Caco-2 (cell line): Measurements from ENCODE around the gene DARS2. TPM values are rescaled to one million over a fixed set of nuclear protein-coding genes. Genes with fewer than 3 reads are reported as not detected.
"Not testable (repeated sequence)": the region's sequence is repeated elsewhere in the genome, so short reads cannot be mapped to it uniquely, and the experiment has no call there.

ENCODE experiments used
- BruUV-seq: library from RNA; stranded (reverse); fragments of 400-500 nt; replicated peaks from 2 replicates; lab custom pipeline; 2021; lab: Mats Ljungman, UMichigan
- CTCF ChIA-PET: fragments of 300-600 bp; sonication (Branson Sonifier 250); formaldehyde crosslinking; loops from one replicate; lab custom pipeline; 2022; ENCODE audit warnings: antibody characterized with exemption; lab: Charles Lee
- POLR2A ChIA-PET: fragments of 300-600 bp; sonication (Branson Sonifier 250); formaldehyde crosslinking; loops from one replicate; lab custom pipeline; 2022; ENCODE audit warnings: antibody characterized with exemption; lab: Charles Lee
- DNase-seq, 2 experiments: peaks; one replicate each; pipeline versions ENCODE4 v3.0.0 to v3.0.0-alpha.2; 2020 to 2022
- H3K27me3 ChIP-seq: replicated peaks from 2 replicates; pipeline ENCODE4 v1.6.0; 2011; ENCODE audit warnings: low read length; ENCODE audit not compliant: control insufficient read depth, insufficient read depth
- H3K36me3 ChIP-seq: 2 replicates; pipeline ENCODE4 v1.5.1; 2011; ENCODE audit warnings: low read length; ENCODE audit not compliant: control insufficient read depth, insufficient read depth
- H3K4me1 ChIP-seq: fragments of 250-450 bp; sonication (Bioruptor Pico); 2 replicates; pipeline ENCODE4 v1.5.1; 2020; ENCODE audit warnings: mild to moderate bottlenecking
- H3K4me3 ChIP-seq: 2 replicates; pipeline ENCODE4 v1.5.1; 2011; ENCODE audit warnings: low read depth, mild to moderate bottlenecking, control low read depth, low read length
- H3K9me3 ChIP-seq: fragments of 250-450 bp; sonication (Bioruptor Pico); 2 replicates; pipeline ENCODE4 v1.5.1; 2020; ENCODE audit warnings: mild to moderate bottlenecking, moderate library complexity
- H3K27ac Mint-ChIP-seq: one replicate; pipeline ENCODE4 v1.8.0; 2022; ENCODE audit warnings: mixed read lengths; ENCODE audit not compliant: unreplicated experiment
- H3K27me3 Mint-ChIP-seq: one replicate; pipeline ENCODE4 v1.8.0; 2022; ENCODE audit warnings: mixed read lengths; ENCODE audit not compliant: insufficient read depth, unreplicated experiment
- H3K36me3 Mint-ChIP-seq: one replicate; pipeline ENCODE4 v1.8.0; 2022; ENCODE audit warnings: mild to moderate bottlenecking, mixed read lengths; ENCODE audit not compliant: insufficient read depth, unreplicated experiment
- H3K4me1 Mint-ChIP-seq: one replicate; pipeline ENCODE4 v1.8.0; 2022; ENCODE audit warnings: low read depth, mixed read lengths; ENCODE audit not compliant: unreplicated experiment
- H3K4me3 Mint-ChIP-seq: one replicate; pipeline ENCODE4 v1.8.0; 2022; ENCODE audit warnings: mild to moderate bottlenecking, moderate library complexity, mixed read lengths; ENCODE audit not compliant: unreplicated experiment
- H3K9me3 Mint-ChIP-seq: one replicate; pipeline ENCODE4 v1.8.0; 2022; ENCODE audit warnings: mixed read lengths; ENCODE audit not compliant: unreplicated experiment
- intact Hi-C: fragments of 100-400 bp; cut with micrococcal nuclease; formaldehyde crosslinking; loops from one replicate; pipeline ENCODE4 v1.10.0; 2022; ENCODE audit not compliant: unreplicated experiment
- total RNA-seq: library from RNA; stranded (reverse); gene quantifications from 2 replicates; pipeline ENCODE4 v1.2.3, GENCODE V29; 2022
- TF ChIP-seq, protein P1 (sequence below), 2 experiments: fragments of 200-600 bp in 1 of 2; IDR thresholded peaks; 1 replicate in 1 of 2; 2 replicates in 1 of 2; pipeline versions ENCODE4 v1.5.1 to v1.8.0; 2011 to 2022; ENCODE audit warnings: antibody characterized with exemption in 1 of 2, control low read depth in 1 of 2, inconsistent platforms in 1 of 2, low read depth in 1 of 2, low read length in 1 of 2, mild to moderate bottlenecking in 1 of 2, moderate library complexity in 1 of 2; ENCODE audit not compliant: insufficient read depth in 1 of 2, severe bottlenecking in 1 of 2, unreplicated experiment in 1 of 2

The DARS2 gene
- total RNA-seq, 1 experiment from 2014 or later: 41.3 TPM

DNA sequence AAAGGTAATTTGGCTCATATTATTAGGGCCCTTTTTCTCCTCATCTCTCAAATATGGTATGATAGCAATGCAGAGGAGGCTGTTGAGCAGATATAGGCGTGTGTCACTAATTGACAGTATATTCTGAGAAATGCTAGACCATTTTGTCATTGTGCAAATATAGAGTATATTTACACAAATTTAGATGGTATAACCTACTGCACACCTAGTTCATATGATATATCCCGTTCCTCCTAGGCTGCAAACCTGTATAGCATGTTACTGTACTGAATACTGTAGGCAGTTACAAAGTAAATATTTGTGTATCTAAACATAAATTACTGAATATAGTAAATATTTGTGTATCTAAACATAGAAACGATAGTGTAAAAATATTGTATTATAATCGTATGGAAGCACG is 52.3 kb downstream of the DARS2 start:
- intact Hi-C loops: no loop called here
- Histone ChIP-seq H3K4me1 (0 out of 2 replicates have a peak, but pooled peaks cover 8% of the 10 kb centered on the region), H3K36me3 (no peaks in the 10 kb centered on the region), H3K27me3 (no peaks in the 10 kb centered on the region), H3K9me3 (no peaks in the 10 kb centered on the region), H3K4me3 (no peak overlapping the region)
- H3K4me1 Mint-ChIP-seq: no peaks in the 10 kb centered on the region
- ChIA-PET CTCF (no interaction called here), POLR2A (no interaction called here)
- DNase-seq: no peak
- H3K36me3 Mint-ChIP-seq: no peaks in the 10 kb centered on the region
- no peak overlapping the region for H3K27ac Mint-ChIP-seq
- no peaks in the 10 kb centered on the region for H3K27me3 Mint-ChIP-seq
- H3K4me3 Mint-ChIP-seq: no peak overlapping the region
- TF ChIP-seq, protein P1, sequence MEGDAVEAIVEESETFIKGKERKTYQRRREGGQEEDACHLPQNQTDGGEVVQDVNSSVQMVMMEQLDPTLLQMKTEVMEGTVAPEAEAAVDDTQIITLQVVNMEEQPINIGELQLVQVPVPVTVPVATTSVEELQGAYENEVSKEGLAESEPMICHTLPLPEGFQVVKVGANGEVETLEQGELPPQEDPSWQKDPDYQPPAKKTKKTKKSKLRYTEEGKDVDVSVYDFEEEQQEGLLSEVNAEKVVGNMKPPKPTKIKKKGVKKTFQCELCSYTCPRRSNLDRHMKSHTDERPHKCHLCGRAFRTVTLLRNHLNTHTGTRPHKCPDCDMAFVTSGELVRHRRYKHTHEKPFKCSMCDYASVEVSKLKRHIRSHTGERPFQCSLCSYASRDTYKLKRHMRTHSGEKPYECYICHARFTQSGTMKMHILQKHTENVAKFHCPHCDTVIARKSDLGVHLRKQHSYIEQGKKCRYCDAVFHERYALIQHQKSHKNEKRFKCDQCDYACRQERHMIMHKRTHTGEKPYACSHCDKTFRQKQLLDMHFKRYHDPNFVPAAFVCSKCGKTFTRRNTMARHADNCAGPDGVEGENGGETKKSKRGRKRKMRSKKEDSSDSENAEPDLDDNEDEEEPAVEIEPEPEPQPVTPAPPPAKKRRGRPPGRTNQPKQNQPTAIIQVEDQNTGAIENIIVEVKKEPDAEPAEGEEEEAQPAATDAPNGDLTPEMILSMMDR (IDR thresholded peaks at IDR 0.05; ENCODE audit: insufficient read depth in 1 of 2, low read depth in 1 of 2, low read length in 1 of 2, severe bottlenecking in 1 of 2, unreplicated experiment in 1 of 2): no peak
- no TSS peak for BruUV-seq
- H3K9me3 Mint-ChIP-seq: no peaks in the 10 kb centered on the region

DNA sequence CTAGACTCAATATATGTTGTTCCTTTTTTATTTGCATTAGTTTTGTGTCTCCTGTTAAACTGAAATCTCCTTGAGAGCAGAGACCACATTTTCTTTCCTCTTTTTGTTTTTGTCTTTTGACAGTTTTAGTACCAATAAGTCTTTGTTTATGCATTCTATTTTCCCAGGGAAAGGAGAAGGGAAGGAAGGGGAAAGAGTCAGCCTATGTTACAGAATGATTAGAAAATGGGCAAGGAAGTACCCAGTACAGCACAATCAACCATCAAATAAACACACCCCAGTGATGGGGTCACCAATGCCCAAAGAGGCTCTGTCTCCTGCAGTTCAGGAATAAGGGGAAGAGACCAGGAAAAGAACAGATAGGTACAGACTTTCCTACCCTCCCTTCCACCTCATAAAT is 53.8 kb downstream of the DARS2 start:
- Histone ChIP-seq H3K4me1 (0 out of 2 replicates have a peak, but pooled peaks cover 8% of the 10 kb centered on the region), H3K36me3 (no peaks in the 10 kb centered on the region), H3K4me3 (no peak overlapping the region), H3K9me3 (no peaks in the 10 kb centered on the region), H3K27me3 (no peaks in the 10 kb centered on the region)
- BruUV-seq: no TSS peak
- TF ChIP-seq, protein P1 (IDR thresholded peaks at IDR 0.05; ENCODE audit: insufficient read depth in 1 of 2, low read depth in 1 of 2, low read length in 1 of 2, severe bottlenecking in 1 of 2, unreplicated experiment in 1 of 2): no peak
- H3K4me3 Mint-ChIP-seq: no peak overlapping the region
- no peaks in the 10 kb centered on the region for H3K36me3 Mint-ChIP-seq
- no peaks in the 10 kb centered on the region for H3K4me1 Mint-ChIP-seq
- intact Hi-C loops: no loop called here
- H3K27me3 Mint-ChIP-seq: no peaks in the 10 kb centered on the region
- CTCF ChIA-PET: no interaction called here
- H3K9me3 Mint-ChIP-seq: no peaks in the 10 kb centered on the region
- no peak for DNase-seq
- POLR2A ChIA-PET: no interaction called here
- no peak overlapping the region for H3K27ac Mint-ChIP-seq

DNA sequence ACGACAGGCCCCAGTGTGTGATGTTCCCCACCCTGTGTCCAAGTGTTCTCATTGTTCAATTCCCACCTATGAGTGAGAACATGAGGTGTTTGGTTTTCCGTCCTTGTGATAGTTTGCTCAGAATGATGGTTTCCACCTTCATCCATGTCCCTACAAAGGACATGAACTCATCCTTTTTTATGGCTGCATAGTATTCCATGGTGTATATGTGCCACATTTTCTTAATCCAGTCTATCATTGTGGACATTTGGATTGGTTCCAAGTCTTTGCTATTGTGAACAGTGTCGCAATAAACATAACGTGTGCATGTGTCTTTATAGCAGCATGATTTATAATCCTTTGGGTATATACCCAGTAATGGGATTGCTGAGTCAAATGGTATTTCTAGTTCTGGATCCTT is 56.6 kb downstream of the DARS2 start:
- H3K9me3 ChIP-seq, CTCF ChIA-PET, H3K36me3 Mint-ChIP-seq, H3K4me3 ChIP-seq, H3K27ac Mint-ChIP-seq, BruUV-seq, H3K27me3 ChIP-seq, DNase-seq, H3K27me3 Mint-ChIP-seq, H3K4me1 ChIP-seq, H3K36me3 ChIP-seq, H3K4me1 Mint-ChIP-seq, intact Hi-C loops, H3K9me3 Mint-ChIP-seq, H3K4me3 Mint-ChIP-seq: not testable (repeated sequence)
- POLR2A ChIA-PET: interaction anchor here (0.8 kb wide), 1 partner anchor 34 kb away, joined by 4 read pairs; no protein-coding TSS in a partner anchor

DNA sequence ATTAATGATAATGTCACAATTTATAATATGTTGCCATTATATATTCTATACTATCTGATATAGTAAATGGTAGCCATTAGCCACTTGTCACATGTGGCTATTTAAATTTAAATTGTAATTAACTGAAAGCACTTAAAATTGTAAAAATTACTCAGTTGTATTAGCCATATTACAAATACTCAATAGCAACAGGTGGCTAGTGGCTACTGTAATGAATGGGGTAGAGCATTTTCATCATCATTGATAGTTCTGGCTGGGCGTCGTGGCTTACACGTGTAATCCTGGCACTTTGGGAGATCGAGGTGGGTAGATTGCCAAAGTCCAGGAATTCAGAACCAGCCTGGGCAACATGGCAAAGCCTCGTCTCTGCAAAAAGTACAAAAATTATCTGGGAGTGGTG is 60.2 kb downstream of the DARS2 start:
- no peaks in the 10 kb centered on the region for H3K27me3 ChIP-seq
- Mint-ChIP-seq H3K36me3 (no peaks in the 10 kb centered on the region), H3K27me3 (no peaks in the 10 kb centered on the region), H3K27ac (no peak overlapping the region), H3K4me1 (peaks cover 8% of the 10 kb centered on the region), H3K4me3 (no peak overlapping the region), H3K9me3 (no peaks in the 10 kb centered on the region)
- intact Hi-C loops: no loop called here
- no peaks in the 10 kb centered on the region; the same call in 1 of the 2 replicates for H3K36me3 ChIP-seq
- no peaks in the 10 kb centered on the region for H3K9me3 ChIP-seq
- no TSS peak for BruUV-seq
- TF ChIP-seq, protein P1 (IDR thresholded peaks at IDR 0.05; ENCODE audit: insufficient read depth in 1 of 2, low read depth in 1 of 2, low read length in 1 of 2, severe bottlenecking in 1 of 2, unreplicated experiment in 1 of 2): no peak
- DNase-seq: no peak
- CTCF ChIA-PET: no interaction called here
- POLR2A ChIA-PET: no interaction called here
- H3K4me1 ChIP-seq: peaks cover 5% of the 10 kb centered on the region; the same call in 1 of the 2 replicates
- no peak overlapping the region for H3K4me3 ChIP-seq
